Lower lobe of right lung (tissue), 2 donors: ENCODE data around the gene C2CD3. TPM values are rescaled to one million over a fixed set of nuclear protein-coding genes. Genes with fewer than 3 reads are reported as not detected.

ENCODE experiments used
- ATAC-seq, 2 donors: fragments of 200-7000 bp; cut with Tn5 transposase; one replicate each; pipeline ENCODE4 v1.9.1; 2020 to 2022; ENCODE audit warnings: mild to moderate bottlenecking in 2 of 2, moderate library complexity in 2 of 2
- DNase-seq: peaks from one replicate; pipeline ENCODE4 v3.0.0-alpha.2; 2020
- H3K27ac ChIP-seq: fragments of 200-600 bp; one replicate; pipeline ENCODE4 v1.8.0; 2022
- H3K27me3 ChIP-seq: fragments of 200-600 bp; one replicate; pipeline ENCODE4 v1.8.0; 2022; ENCODE audit warnings: low read depth
- H3K36me3 ChIP-seq: fragments of 200-600 bp; one replicate; pipeline ENCODE4 v1.8.0; 2022; ENCODE audit warnings: mild to moderate bottlenecking
- H3K4me1 ChIP-seq: fragments of 200-600 bp; one replicate; pipeline ENCODE4 v1.8.0; 2022
- H3K4me3 ChIP-seq: fragments of 200-600 bp; one replicate; pipeline ENCODE4 v1.8.0; 2022; ENCODE audit warnings: mild to moderate bottlenecking
- H3K9me3 ChIP-seq: fragments of 200-600 bp; one replicate; pipeline ENCODE4 v1.8.0; 2022
- intact Hi-C: fragments of 100-400 bp; cut with DNase I; formaldehyde crosslinking; loops from one replicate; pipeline ENCODE4 v1.11.0; 2022
- total RNA-seq: library from RNA; stranded (reverse); fragmentation: NEBNext Ultra II Directional; extraction: Animal tissue kit (Norgen Biotek cat#: 25700); gene quantifications from one replicate; pipeline ENCODE4 v1.2.1, GENCODE V29; 2021
- TF ChIP-seq, protein P1 (sequence below): fragments of 200-600 bp; IDR thresholded peaks from one replicate; pipeline ENCODE4 v1.8.0; 2022; ENCODE audit warnings: antibody characterized with exemption, mild to moderate bottlenecking
- donor health status: DM: no; HTN: yes; CAD: no; lungs with severe emphysema.

C2CD3 gene
- total RNA-seq, 1 donor from 2014 or later = 31.0 TPM

DNA sequence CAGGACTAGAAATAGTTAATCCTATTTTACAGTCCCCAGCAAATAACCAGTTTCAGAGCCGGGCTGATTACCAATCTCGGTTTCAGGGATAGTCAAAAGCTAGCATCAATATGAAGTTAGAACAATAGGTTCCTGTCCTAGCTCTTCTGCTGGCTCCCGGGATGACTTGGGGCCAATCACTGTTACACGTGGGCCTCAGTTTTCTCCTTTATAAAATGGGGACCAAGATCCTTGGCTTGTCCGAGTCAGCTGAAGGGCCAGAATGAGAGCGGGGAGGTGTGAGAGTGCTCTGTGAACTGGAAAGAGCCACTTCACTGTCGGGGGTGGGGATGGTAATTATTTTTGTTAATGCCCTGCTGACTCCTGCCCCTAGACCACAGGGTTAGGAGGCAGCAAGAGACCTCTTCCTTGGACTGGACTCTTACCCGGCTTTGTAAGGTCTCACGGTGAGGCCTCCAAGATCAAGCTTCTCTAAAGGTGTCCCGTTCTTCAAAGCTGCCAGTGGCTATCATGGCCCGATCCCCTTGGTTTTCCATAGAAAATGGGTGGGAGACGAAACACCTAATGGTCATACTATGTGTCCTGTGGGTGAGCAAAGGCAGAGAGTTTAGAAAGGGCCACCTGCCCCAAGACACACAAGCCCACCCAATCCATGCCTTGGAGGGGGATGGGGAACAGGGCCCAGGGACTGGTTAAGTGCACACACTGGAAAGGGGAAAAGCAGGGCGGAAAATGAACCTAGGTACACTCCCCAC is 189.6 kb downstream of the C2CD3 start:
- H3K27me3 ChIP-seq = no peaks in the 10 kb centered on the region
- H3K4me3 ChIP-seq = peak overlapping the region; percentile 78
- ATAC-seq (no peak), DNase-seq (no peak)
- peak overlapping the region; percentile 93 for H3K27ac ChIP-seq
- TF ChIP-seq, protein P1, sequence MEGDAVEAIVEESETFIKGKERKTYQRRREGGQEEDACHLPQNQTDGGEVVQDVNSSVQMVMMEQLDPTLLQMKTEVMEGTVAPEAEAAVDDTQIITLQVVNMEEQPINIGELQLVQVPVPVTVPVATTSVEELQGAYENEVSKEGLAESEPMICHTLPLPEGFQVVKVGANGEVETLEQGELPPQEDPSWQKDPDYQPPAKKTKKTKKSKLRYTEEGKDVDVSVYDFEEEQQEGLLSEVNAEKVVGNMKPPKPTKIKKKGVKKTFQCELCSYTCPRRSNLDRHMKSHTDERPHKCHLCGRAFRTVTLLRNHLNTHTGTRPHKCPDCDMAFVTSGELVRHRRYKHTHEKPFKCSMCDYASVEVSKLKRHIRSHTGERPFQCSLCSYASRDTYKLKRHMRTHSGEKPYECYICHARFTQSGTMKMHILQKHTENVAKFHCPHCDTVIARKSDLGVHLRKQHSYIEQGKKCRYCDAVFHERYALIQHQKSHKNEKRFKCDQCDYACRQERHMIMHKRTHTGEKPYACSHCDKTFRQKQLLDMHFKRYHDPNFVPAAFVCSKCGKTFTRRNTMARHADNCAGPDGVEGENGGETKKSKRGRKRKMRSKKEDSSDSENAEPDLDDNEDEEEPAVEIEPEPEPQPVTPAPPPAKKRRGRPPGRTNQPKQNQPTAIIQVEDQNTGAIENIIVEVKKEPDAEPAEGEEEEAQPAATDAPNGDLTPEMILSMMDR = no peak
- H3K36me3 ChIP-seq = peaks cover 36% of the 10 kb centered on the region
- intact Hi-C loops = no loop called here
- peaks cover 54% of the 10 kb centered on the region for H3K4me1 ChIP-seq
- H3K9me3 ChIP-seq = no peaks in the 10 kb centered on the region

DNA sequence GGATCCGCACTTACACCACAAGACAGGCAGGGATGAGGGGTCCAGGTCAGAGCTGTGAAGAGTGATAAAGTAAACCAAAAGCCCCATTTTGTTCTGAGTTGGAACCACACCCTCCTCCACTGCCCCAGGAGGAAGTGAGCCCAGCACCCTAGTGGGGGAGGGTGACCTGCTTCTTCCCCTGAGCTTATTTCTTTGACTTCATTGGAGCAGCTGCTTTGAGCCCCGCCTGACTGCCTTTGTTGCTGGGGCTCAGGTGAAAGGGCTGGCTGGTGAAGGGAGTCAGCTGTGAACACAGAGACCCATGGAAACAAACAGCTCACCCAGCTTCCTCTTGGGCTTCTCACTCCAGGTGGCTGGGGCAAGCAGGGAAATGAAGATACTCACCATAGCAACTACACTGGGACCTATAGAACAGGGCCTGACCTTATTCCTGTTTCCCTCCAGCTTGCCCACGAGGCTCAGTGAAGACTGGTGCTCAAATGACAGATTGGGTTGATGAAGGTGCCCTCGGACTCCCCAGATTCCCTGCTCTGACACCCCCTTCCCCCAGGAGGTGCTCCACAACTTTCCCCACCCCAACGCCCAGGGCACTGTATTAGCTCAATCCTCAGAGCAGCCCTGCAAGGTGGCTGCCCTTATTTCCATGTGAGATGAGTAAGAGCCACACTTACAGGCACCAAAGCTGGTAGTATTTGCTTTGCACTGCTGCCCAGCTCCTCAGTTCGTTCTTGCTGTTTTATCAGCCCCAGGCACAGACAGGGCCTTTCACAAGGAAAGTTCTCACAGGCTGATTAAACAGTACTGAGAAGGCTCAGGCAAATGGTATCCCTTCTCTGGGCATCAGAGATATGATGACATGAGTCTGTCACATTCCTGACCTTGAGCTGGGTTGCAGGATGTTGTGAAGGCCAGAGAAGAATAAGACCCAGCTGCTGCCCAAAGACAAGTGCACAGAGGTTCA is 190.5 kb downstream of the C2CD3 start:
- peak overlapping the region; percentile 93 for H3K27ac ChIP-seq

GRCh38 chr11:73978576-73979086 is 192.2 kb downstream of the C2CD3 start:
- Histone ChIP-seq H3K27me3 (no peaks in the 10 kb centered on the region), H3K36me3 (peaks cover 56% of the 10 kb centered on the region), H3K27ac (peak overlapping the region; percentile 93), H3K9me3 (no peaks in the 10 kb centered on the region), H3K4me1 (peaks cover 60% of the 10 kb centered on the region), H3K4me3 (no peak overlapping the region)
- DNase-seq = no peak
- ATAC-seq = no peak
- intact Hi-C loops = no loop called here
- TF ChIP-seq, protein P1 = no peak

More for the DNA sequence above, 190.5 kb downstream of the C2CD3 start:
- intact Hi-C loops = no loop called here
- H3K4me3 ChIP-seq = peak overlapping the region; percentile 78
- peak in 1 of 2 donors; percentile 29 for ATAC-seq
- no peaks in the 10 kb centered on the region for H3K27me3 ChIP-seq
- peaks cover 45% of the 10 kb centered on the region for H3K36me3 ChIP-seq
- peak; percentile 77 for DNase-seq
- no peaks in the 10 kb centered on the region for H3K9me3 ChIP-seq
- TF ChIP-seq, protein P1 = no peak
- peaks cover 54% of the 10 kb centered on the region for H3K4me1 ChIP-seq

DNA sequence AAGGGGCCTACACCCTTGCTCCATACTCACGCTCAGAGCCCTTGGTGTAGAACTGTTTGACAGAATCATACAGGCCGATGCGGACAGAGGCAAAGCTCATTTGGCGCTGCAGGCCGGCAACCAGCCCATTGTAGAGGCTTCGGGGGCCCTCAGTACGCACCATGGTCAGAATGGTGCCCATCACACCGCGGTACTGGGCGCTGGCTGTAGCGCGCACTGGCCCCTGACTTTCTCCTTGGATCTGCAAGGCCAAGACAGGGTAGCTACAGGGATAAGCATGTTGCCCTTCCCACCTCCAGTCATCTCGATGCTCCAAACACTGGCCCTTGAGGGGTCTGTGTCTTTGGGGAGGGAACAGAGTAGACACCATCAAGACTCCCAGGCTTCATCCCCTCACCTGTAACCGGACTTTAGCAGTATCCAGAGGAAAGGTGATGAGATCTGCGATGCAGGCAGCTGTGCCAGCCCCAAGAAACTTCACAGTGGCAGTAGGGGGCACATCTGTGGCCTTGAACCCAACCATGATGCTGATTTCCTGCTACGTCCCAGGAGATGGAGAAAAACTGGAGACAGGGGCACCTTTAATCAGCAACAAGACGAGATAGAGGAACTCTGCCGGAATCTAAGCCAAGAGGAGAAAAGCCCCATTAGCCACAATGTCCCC is 192.8 kb downstream of the C2CD3 start:
- Histone ChIP-seq H3K27me3 (no peaks in the 10 kb centered on the region), H3K27ac (peak overlapping the region; percentile 93), H3K4me3 (no peak overlapping the region), H3K9me3 (no peaks in the 10 kb centered on the region), H3K36me3 (peaks cover 56% of the 10 kb centered on the region), H3K4me1 (peaks cover 61% of the 10 kb centered on the region)
- DNase-seq (no peak), ATAC-seq (no peak)
- intact Hi-C loops = no loop called here
- TF ChIP-seq, protein P1 = no peak
